HEK293 (cell line): ENCODE measurements around the gene CCSER1.

Experiments
- REPIN1 ChIP-seq: fragments of 450-650 bp; formaldehyde crosslinking; IDR thresholded peaks from 2 replicates; pipeline ENCODE4 v1.5.1; 2017; ENCODE audit warnings: missing biosample characterization, missing genetic modification characterization, low read depth
- ZNF211 ChIP-seq: fragments of 450-650 bp; formaldehyde crosslinking; IDR thresholded peaks from 2 replicates; pipeline ENCODE4 v1.5.1; 2016; ENCODE audit warnings: low read depth, missing biosample characterization, missing genetic modification characterization
- ZNF350 ChIP-seq: fragments of 450-650 bp; formaldehyde crosslinking; IDR thresholded peaks from 2 replicates; pipeline ENCODE4 v1.5.0; 2017; ENCODE audit warnings: missing biosample characterization, mild to moderate bottlenecking, missing genetic modification characterization
- ZNF660 ChIP-seq: fragments of 450-650 bp; IDR thresholded peaks from 2 replicates; pipeline ENCODE4 v1.5.1; 2018; ENCODE audit warnings: missing biosample characterization, mild to moderate bottlenecking, missing genetic modification characterization
- TF ChIP-seq, protein P1 (sequence below): fragments of 450-650 bp; formaldehyde crosslinking; IDR thresholded peaks from 2 replicates; pipeline ENCODE4 v1.5.1; 2016; ENCODE audit warnings: missing biosample characterization, missing genetic modification characterization
- TF ChIP-seq, protein P2 (sequence below): fragments of 450-650 bp; formaldehyde crosslinking; IDR thresholded peaks from 2 replicates; pipeline ENCODE4 v1.5.1; 2016; ENCODE audit warnings: missing biosample characterization, missing genetic modification characterization

DNA sequence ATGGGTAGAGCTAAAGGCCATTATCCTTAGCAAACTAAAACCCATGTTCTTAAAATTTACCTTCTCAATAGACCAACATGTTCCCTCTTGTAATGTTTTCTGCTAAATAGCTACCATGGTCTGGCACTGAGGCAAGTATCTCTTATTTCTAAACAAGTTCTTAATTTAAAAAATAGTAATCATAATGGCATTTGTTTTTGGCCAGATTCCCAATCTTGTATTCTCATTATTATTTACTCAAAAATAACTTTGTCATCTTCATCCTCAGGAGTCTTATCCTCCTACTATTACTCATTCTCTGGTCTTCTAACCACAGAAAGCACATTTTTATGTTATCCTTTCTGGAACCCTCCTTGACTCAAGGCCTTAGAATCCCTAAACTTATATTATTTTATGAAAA lies 931.2 kb downstream of the CCSER1 start:
- TF ChIP-seq, protein P1, sequence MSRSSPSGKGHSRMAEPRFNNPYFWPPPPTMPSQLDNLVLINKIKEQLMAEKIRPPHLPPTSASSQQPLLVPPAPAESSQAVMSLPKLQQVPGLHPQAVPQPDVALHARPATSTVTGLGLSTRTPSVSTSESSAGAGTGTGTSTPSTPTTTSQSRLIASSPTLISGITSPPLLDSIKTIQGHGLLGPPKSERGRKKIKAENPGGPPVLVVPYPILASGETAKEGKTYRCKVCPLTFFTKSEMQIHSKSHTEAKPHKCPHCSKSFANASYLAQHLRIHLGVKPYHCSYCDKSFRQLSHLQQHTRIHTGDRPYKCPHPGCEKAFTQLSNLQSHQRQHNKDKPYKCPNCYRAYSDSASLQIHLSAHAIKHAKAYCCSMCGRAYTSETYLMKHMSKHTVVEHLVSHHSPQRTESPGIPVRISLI (tag by site-specific recombination) = no peak
- TF ChIP-seq, protein P2, sequence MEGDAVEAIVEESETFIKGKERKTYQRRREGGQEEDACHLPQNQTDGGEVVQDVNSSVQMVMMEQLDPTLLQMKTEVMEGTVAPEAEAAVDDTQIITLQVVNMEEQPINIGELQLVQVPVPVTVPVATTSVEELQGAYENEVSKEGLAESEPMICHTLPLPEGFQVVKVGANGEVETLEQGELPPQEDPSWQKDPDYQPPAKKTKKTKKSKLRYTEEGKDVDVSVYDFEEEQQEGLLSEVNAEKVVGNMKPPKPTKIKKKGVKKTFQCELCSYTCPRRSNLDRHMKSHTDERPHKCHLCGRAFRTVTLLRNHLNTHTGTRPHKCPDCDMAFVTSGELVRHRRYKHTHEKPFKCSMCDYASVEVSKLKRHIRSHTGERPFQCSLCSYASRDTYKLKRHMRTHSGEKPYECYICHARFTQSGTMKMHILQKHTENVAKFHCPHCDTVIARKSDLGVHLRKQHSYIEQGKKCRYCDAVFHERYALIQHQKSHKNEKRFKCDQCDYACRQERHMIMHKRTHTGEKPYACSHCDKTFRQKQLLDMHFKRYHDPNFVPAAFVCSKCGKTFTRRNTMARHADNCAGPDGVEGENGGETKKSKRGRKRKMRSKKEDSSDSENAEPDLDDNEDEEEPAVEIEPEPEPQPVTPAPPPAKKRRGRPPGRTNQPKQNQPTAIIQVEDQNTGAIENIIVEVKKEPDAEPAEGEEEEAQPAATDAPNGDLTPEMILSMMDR (tag by site-specific recombination) = no peak
- TF ChIP-seq REPIN1 = no peak
- no peak for TF ChIP-seq ZNF211 (tag by site-specific recombination)
- TF ChIP-seq ZNF660 (tag by site-specific recombination) = no peak
- TF ChIP-seq ZNF350 (tag by site-specific recombination) = no peak
